NOMO-1 (cell line): ENCODE data around the gene VPS8.

ENCODE experiments used
- DNase-seq, 2 experiments: peaks; one replicate each; lab custom pipeline; 2025; ENCODE audit not compliant: unreplicated experiment in 2 of 2; lab: John Stamatoyannopoulos, UW

The VPS8 gene

GRCh38 chr3:185046603-185047002, 234.6 kb downstream of the VPS8 start:
- DNase-seq, result no peak

- DNase-seq, result no peak
These were observed 237.7 kb downstream of the VPS8 start for GRCh38 chr3:185049710-185050109.

GRCh38 chr3:185051801-185052200, 239.8 kb downstream of the VPS8 start:
- no peak for DNase-seq

GRCh38 chr3:185052631-185053030, 240.7 kb downstream of the VPS8 start:
- DNase-seq, result no peak

- DNase-seq, result peak in 1 of 2 experiments; percentile 21
These were observed 244.9 kb downstream of the VPS8 start for GRCh38 chr3:185056908-185057307.

GRCh38 chr3:185057829-185058228, 245.9 kb downstream of the VPS8 start:
- DNase-seq, result no peak

GRCh38 chr3:185058796-185059195, 246.8 kb downstream of the VPS8 start:
- no peak for DNase-seq

- peak in 1 of 2 experiments; percentile 29 for DNase-seq
These were observed 247.8 kb downstream of the VPS8 start for GRCh38 chr3:185059766-185060165.

- DNase-seq, result no peak
These were observed 248.7 kb downstream of the VPS8 start for GRCh38 chr3:185060655-185061054.

- no peak for DNase-seq
These were observed 250.2 kb downstream of the VPS8 start for GRCh38 chr3:185062191-185062590.

- DNase-seq, result no peak
These were observed 251.5 kb downstream of the VPS8 start for GRCh38 chr3:185063431-185063830.

- no peak for DNase-seq
These were observed 253.1 kb downstream of the VPS8 start for GRCh38 chr3:185065059-185065458.

- no peak for DNase-seq
These were observed 254.3 kb downstream of the VPS8 start for GRCh38 chr3:185066251-185066650.

GRCh38 chr3:185067173-185067572, 255.2 kb downstream of the VPS8 start:
- no peak for DNase-seq

GRCh38 chr3:185069037-185070030, 257.4 kb downstream of the VPS8 start:
- no peak for DNase-seq

- DNase-seq, result no peak
These were observed 258.7 kb downstream of the VPS8 start for GRCh38 chr3:185070491-185071286.

GRCh38 chr3:185071287-185071800, 259.4 kb downstream of the VPS8 start:
- DNase-seq, result no peak

GRCh38 chr3:185075547-185075946, 263.6 kb downstream of the VPS8 start:
- DNase-seq, result no peak

GRCh38 chr3:185076219-185076618, 264.3 kb downstream of the VPS8 start:
- DNase-seq, result no peak

- no peak for DNase-seq
These were observed 267.7 kb downstream of the VPS8 start for GRCh38 chr3:185079625-185080024.

- DNase-seq, result no peak
These were observed 269.6 kb downstream of the VPS8 start for GRCh38 chr3:185081521-185081920.
